IPS-18c (cell line): ENCODE measurements around the gene PGS1.

ENCODE experiments used
- H3K4me3 ChIP-seq: 2 replicates; pipeline ENCODE4 v1.7.0; 2013; ENCODE audit warnings: low read depth, mild to moderate bottlenecking, low read length, moderate library complexity; ENCODE audit not compliant: insufficient read depth
- H3K9me3 ChIP-seq: one replicate; pipeline ENCODE4 v1.6.1; 2013; ENCODE audit warnings: mild to moderate bottlenecking, low read length, moderate library complexity; ENCODE audit not compliant: control insufficient read depth, insufficient read depth

Gene PGS1

DNA sequence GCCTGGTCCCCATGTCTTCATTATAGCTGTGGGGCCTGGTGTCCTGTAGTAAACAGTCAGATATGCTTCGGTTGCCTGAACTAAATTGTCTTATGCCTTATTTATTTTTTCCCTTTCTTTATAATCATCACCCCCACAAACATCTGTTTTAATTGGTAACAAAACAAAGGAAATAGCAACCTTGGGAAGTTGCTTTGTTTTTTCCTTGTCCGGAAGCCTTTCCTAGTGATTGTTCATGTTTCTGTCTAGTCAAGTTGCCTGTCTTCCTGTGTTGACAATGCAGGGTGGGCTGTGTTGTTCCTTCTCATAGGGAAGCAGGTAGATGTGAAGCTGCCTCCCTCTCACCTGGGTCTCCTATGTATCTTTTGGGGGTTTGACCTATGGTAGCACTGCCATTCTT, 16.7 kb downstream of the PGS1 start:
- H3K9me3 ChIP-seq: no peaks in the 10 kb centered on the region
- H3K4me3 ChIP-seq: no peak overlapping the region

DNA sequence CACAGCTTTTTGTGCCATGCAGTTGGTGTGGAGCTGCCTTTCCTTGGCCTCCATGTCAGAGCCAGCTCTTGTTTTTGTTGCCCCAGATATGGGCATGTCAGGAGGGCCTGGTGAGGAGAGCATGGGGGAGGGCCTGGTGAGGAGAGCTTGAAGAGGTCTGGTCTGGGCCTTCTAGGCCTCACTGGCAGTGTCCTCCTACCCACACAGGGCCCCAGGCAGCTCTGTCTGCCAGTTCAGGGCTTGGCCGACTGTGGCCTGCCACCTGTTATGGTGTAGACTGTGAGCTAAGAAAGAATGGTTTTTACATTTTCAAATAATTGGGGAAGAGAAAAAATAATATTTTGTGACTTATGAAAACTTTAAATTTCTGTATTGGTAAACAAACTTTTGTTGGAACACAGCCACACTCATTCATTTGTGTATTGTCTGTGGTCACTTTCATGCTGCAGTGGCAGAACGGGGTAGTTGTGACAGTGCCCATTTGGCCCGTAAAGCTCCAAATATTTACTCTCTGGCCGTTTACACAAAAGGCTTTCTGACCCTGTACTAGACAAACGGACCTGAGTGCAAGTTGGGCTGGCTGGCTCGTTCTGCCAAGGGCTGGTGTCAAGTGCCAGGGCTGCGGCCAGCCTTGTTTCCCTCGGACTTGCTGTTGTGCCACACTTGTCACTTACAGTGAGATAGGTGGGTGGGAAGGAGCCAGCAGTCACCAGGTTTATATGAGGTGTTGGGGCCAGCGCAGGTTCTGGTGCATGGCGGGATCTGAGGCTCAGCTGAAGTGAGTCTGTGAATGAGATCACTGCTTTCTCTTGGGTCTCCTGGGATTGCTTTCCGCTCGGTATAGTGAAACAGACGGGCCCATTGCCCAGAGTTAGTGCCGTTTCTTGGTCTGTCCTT, 18.2 kb downstream of the PGS1 start:
- Histone ChIP-seq H3K4me3 (no peak overlapping the region), H3K9me3 (no peaks in the 10 kb centered on the region)

DNA sequence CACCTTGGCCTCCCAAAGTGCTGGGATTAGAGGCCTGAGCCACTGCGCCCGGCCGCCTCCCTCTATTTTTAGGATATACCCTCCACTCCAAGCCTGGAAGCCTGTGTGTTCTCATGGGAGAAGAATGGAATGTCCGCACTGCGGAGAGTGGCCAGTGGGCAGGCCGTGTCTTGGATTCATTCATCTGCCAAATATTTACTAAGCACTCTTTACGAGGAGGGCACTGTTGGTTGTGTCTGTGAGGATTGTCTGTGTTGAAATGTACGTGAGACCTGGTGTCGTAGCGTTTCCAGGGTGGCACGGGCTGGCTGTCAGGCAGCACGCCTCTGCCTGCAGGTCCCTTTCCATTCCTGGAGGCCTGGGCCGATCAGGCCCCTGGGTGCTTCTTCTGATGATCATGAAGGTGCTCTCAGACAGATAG, 19.2 kb downstream of the PGS1 start:
- no peak overlapping the region for H3K4me3 ChIP-seq
- H3K9me3 ChIP-seq: no peaks in the 10 kb centered on the region

- Histone ChIP-seq H3K9me3 (no peaks in the 10 kb centered on the region), H3K4me3 (no peak overlapping the region)
Observed at GRCh38 chr17:78398390-78398789, 19.9 kb downstream of the PGS1 start.

DNA sequence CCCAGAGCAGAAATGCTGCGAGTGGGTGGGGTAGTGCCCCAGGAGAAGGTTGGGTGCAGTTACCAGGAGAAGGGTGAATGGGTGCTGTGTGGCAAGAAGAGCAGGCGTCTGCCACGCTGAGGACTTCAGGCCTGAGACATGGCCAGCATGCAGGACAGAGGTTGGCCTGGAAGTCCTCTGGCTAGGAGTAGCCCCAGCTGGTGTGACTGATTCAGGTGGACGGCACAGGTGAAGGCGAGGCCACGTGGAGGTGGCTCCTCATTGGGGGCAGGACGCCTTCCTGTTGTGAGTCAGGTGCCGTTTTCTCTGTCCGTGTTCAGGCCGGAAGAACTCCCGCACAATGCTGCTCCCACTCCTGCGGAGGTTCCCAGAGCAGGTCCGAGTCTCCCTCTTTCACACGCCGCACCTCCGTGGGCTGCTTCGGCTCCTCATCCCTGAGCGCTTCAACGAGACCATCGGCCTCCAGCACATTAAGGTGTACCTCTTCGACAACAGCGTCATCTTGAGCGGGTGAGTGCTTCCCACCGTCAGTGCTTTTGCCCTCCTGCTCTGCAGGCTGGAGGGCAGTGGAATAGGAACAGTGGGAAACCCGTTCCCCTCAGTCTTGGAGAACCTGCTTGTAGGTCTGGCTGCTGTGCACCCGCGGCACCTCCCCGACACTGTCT, 20.7 kb downstream of the PGS1 start:
- Histone ChIP-seq H3K9me3 (no peaks in the 10 kb centered on the region), H3K4me3 (no peak overlapping the region)

- Histone ChIP-seq H3K4me3 (no peak overlapping the region), H3K9me3 (no peaks in the 10 kb centered on the region)
Observed at GRCh38 chr17:78399693-78400144, 21.3 kb downstream of the PGS1 start.

DNA sequence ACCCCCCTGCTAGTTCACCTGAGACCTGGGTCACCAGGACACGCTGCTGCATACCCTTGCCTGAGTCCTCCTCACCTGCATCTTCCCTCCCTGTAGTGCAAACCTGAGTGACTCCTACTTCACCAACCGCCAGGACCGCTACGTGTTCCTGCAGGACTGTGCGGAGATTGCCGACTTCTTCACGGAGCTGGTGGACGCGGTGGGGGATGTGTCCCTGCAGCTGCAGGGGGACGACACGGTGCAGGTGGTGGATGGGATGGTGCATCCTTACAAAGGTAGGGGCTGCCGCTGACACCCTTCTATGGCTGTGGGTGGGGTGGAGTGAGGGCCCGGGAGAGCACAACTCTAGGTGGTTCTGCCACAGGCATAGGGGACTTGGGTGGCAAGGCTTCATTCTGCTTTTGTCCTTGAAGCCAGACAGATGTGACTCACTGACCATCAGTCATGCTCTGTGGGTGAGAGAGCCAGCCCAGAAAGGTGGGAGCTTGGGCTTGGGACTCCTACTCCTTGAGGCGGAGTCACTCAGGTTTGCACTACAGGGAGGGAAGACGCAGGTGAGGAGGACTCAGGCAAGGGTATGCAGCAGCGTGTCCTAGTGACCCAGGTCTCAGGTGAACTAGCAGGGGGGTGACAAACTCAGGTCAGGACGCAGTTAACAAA, 22.3 kb downstream of the PGS1 start:
- Histone ChIP-seq H3K4me3 (no peak overlapping the region), H3K9me3 (no peaks in the 10 kb centered on the region)

DNA sequence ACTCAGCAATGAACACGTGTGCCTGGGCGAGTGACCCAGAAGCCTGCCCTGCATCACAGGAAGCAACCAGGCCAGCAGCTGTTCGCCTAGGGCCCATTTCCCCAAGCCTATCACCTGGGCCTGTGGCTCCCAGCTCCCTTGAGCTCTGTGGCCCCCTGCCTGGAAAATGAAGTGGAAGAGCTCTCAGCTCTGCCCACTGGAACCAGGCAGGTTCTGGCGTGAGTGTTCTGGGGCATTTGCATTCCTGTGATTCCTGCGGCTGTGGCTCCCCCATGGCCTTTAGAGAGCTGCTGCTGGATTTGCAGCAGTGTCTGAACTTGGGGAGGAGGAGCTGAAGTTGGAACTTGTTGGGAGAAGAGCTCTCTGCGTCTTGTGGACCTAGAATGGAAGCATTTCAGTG, 22.8 kb downstream of the PGS1 start:
- H3K4me3 ChIP-seq: no peak overlapping the region
- no peaks in the 10 kb centered on the region for H3K9me3 ChIP-seq

DNA sequence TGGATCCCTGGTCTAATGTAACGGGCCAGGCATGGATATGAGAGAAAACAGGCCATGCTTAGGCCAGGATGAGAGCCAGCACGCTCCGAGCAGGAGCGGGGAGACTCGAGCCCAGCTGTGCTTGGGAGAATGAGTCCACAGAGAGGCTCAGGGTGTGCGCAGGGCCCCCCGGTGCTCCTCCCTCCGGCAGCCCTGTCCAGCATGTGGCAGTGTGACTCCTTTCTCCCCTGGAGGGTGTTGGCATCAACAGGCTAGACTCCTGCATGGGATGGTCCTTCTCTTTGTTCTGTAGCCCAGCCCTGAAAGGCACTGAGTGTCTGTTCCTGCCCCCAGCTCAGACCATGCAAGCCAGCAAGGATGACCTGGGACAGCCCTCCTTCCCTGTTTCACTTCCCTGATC, 23.4 kb downstream of the PGS1 start:
- H3K9me3 ChIP-seq: no peaks in the 10 kb centered on the region
- no peak overlapping the region for H3K4me3 ChIP-seq

- Histone ChIP-seq H3K4me3 (no peak overlapping the region; the same call in 1 of the 2 replicates), H3K9me3 (peaks cover 2% of the 10 kb centered on the region)
Observed at GRCh38 chr17:78403822-78404221, 25.4 kb downstream of the PGS1 start.

DNA sequence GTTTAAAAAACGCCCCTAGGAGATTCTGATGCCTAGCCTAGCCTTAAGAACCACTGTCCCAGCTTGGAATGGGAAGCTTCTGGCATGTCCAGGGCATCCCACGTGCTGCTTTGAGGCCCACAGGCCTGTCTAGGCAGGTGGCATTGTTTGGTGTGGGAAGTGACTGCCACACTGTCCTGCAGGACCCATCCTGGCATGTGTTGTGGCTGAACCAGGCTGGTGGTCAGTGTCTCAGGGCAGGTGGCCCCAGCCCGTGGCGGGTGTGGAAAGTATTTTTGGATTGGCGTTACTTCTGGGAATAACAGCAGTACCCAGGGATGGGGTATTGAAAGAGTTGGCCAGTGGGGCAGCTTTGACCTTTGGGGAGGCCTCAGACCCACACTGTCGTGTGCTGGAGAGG, 27.9 kb downstream of the PGS1 start:
- Histone ChIP-seq H3K9me3 (peaks cover 3% of the 10 kb centered on the region), H3K4me3 (no peak overlapping the region)

DNA sequence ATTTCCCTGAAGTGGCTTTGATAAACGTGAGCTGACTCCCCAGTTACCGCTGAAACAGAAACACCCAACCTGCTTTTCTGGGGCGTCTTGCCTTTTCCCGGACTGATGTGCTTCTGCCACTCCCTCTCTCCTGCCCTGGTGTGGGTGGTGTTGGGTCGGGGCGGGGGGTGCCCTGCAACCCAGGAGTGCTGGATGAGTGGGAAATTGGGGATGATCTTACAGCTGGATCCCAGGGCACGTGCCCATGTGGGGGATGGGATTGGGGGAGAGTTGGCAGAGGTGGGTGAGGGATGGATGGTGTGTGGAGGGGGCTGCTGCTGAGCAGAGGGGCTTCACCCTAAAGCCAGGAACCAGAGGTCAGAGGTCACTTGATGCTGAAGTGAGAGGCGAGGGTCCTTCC, 28.5 kb downstream of the PGS1 start:
- H3K4me3 ChIP-seq: no peak overlapping the region
- peaks cover 3% of the 10 kb centered on the region for H3K9me3 ChIP-seq

DNA sequence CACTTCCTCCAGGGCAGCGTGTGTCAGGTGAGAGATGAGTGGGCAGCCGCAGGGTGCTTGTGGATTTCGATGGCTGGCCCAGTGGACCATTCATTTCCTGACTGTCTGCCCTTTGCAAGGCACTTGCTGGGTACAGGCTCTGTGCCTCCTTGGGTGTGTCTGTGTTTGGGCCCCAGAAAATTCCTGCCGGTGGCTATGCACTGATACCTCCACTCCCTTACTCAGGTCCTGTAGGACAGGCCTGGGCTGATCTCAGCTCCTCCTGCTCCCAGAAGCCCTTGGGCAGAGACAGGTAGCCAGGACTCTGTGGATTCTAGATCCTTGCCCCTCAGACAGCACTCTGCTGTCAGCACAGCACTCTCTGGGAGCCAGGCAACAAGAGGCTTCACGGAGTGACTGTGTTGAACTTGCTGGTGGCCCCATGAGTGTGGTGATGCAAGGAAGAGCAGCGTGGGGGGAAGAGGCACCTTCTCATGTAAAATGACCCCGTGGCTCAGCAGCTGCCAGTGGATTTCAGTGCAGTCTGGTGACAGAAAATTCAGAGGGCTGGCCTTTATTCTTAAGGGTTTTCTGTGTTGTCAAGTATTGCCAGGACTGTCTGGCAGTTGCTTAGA, 29.0 kb downstream of the PGS1 start:
- no peak overlapping the region for H3K4me3 ChIP-seq
- H3K9me3 ChIP-seq: peaks cover 3% of the 10 kb centered on the region

DNA sequence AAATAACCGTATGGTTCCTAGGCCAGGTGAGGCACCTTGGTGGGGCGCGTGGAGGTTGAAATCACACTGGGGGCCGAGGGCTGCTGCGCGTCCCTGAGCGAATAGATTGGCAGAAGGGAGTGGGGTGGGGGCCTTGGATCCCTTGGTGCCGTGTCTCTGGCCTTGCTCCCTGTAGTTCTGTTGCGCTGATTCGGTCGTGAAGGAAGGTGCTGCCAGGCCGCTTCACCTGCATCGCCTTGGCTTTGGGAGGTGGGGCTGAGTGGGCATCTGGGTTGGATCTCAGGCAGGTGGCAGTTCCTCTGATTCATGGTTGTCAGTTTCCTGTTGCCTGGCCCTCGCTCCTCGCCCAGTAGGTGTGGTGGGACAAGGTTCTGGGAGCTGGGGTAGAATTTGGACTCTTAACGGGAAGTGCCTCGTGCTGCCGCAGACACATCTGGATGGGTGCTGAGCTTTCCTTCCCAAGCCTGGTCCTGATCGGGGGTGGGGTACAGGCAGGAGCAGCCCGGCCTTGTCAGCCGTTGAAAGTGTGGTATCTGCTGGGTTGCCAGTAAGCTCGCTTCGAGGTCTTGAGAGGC, 30.1 kb downstream of the PGS1 start:
- Histone ChIP-seq H3K4me3 (no peak overlapping the region), H3K9me3 (peaks cover 3% of the 10 kb centered on the region)

GRCh38 chr17:78409191-78409928, 30.9 kb downstream of the PGS1 start:
- Histone ChIP-seq H3K9me3 (peaks cover 3% of the 10 kb centered on the region), H3K4me3 (no peak overlapping the region)

DNA sequence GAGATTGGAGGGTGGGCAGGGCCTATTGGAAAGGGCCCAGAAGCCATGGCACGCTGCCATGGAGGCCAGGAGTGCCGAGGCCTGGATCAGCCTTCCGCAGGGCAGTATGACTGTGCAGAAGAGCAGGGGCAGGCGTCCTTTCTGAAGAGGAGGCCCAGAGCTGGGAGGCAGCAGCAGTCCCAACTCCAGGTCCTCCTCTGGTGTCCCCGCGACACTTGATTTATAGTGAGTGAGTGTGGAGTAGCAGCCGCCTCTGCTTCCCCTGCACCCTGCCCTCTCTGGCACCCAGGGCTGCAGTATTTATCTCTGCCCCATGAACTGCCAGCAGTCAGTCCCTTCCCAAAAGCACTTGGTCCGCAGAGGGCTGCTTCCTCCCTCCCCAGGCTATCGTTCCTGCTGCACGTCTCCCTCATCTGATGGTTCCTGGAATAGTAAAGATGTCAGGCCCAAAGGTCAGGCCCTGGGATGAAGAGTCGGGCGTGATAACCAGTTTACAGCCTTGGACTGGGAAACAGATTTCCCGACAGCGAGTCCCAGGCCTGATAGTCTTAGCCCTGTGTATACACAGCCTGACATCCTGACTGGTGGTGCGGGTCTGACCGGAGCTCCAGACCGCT, 32.9 kb downstream of the PGS1 start:
- no peak overlapping the region for H3K4me3 ChIP-seq

More for the DNA sequence above, 32.9 kb downstream of the PGS1 start:
- peaks cover 6% of the 10 kb centered on the region for H3K9me3 ChIP-seq
